H1 (cell line): ENCODE measurements around the gene ZNF214. TPM values are rescaled to one million over a fixed set of nuclear protein-coding genes. Genes with fewer than 3 reads are reported as not detected.

Experiments used
- CREB1 ChIP-seq: IDR thresholded peaks from 2 replicates; pipeline ENCODE4 v1.6.1; 2012; ENCODE audit warnings: inconsistent platforms
- FOSL1 ChIP-seq: IDR thresholded peaks from 2 replicates; pipeline ENCODE4 v1.6.1; 2011; ENCODE audit warnings: mild to moderate bottlenecking, low read depth, low read length, moderate library complexity; ENCODE audit not compliant: insufficient read depth
- POU5F1 ChIP-seq: IDR thresholded peaks from 2 replicates; pipeline ENCODE4 v1.6.1; 2011; ENCODE audit warnings: low read depth, mild to moderate bottlenecking, low read length, moderate library complexity
- YY1 ChIP-seq: IDR thresholded peaks from 2 replicates; pipeline ENCODE4 v1.6.1; 2011; ENCODE audit warnings: low read depth, mild to moderate bottlenecking, low read length
- polyA plus RNA-seq, 7 experiments: library from polyadenylated mRNA; depleted of rRNA in 3 of 7; stranded (reverse) in 5 of 7; unstranded in 2 of 7; fragments of >200 nt in 5 of 7; fragments of 200-250 nt in 2 of 7; gene quantifications; 1 replicate in 5 of 7; 2 replicates in 1 of 7; 4 replicates in 1 of 7; pipeline versions ENCODE4 v1.2.1 to v1.2.3, GENCODE V29; 2011 to 2013; ENCODE audit warnings: missing spikeins in 2 of 7, mixed read lengths in 2 of 7
- total RNA-seq: library from RNA; stranded (reverse); fragmentation: NEBNext Ultra II Directional; extraction: Animal tissue kit (Norgen Biotek cat#: 25700); gene quantifications from 2 replicates; pipeline ENCODE4 v1.2.1, GENCODE V29; 2021

Gene ZNF214
- total and polyA plus RNA-seq, 2 of the 8 experiments (the other 6 are each of a cell fraction or from before 2014, with no cell fraction given): 0.80 to 3.2 TPM

DNA sequence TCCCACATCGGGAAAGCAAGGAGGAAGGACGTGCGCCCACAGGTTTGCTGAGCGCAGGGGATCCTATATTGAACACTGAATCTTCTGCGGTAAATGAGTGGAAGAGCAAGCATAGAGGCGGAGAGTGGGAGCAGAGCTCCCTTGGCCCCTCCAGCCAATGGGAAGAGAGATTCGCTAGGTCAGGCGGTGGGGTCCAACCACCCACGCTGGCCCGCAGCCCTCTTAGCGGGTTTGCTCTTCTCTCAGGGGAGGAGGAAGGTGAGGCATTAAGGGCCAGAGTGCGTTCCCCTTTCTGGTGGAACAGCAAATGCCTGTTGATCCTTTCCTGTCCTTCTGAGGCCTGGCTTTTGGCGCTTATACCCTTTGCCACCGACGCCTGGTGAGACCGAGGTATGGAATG lies 10.7 kb upstream of the ZNF214 start (continued):
- TF ChIP-seq FOSL1 (no peak), CREB1 (no peak), YY1 (no peak), POU5F1 (no peak)
